SK-N-SH treated with all-trans-retinoic acid at 6 μM for 48 hours (cell line): Measurements from ENCODE around the gene WFDC10B.

Experiments used
- ARNTL ChIP-seq: fragments of 450-650 bp; formaldehyde crosslinking; IDR thresholded peaks from 2 replicates; pipeline ENCODE4 v1.5.0; 2020; ENCODE audit warnings: low read depth, mild to moderate bottlenecking, moderate library complexity, borderline replicate concordance
- CSRNP3 ChIP-seq: fragments of 250-450 bp; sonication (Bioruptor Pico); IDR thresholded peaks from 2 replicates; pipeline ENCODE4 v1.5.1; 2021; ENCODE audit warnings: mild to moderate bottlenecking, moderate library complexity
- ESRRG ChIP-seq: fragments of 250-450 bp; sonication (Bioruptor Pico); IDR thresholded peaks from 2 replicates; pipeline ENCODE4 v1.6.1; 2021; ENCODE audit warnings: mild to moderate bottlenecking
- PATZ1 ChIP-seq: fragments of 250-450 bp; sonication (Bioruptor Pico); IDR thresholded peaks from 2 replicates; pipeline ENCODE4 v1.8.0; 2020; ENCODE audit warnings: mild to moderate bottlenecking, moderate library complexity, borderline replicate concordance
- RARB ChIP-seq: fragments of 250-450 bp; sonication (Bioruptor Pico); IDR thresholded peaks from 2 replicates; pipeline ENCODE4 v1.8.0; 2021; ENCODE audit warnings: mild to moderate bottlenecking, moderate library complexity
- SNAI2 ChIP-seq: fragments of 250-450 bp; sonication (Bioruptor Pico); IDR thresholded peaks from 2 replicates; pipeline ENCODE4 v1.5.0; 2020; ENCODE audit warnings: mild to moderate bottlenecking, moderate library complexity
- TOX ChIP-seq: fragments of 250-450 bp; sonication (Bioruptor Pico); IDR thresholded peaks from 2 replicates; pipeline ENCODE4 v1.8.0; 2021; ENCODE audit warnings: mild to moderate bottlenecking, moderate library complexity, borderline replicate concordance
- TSHZ2 ChIP-seq: fragments of 250-450 bp; sonication (Bioruptor Pico); IDR thresholded peaks from 2 replicates; pipeline ENCODE4 v1.5.0; 2020; ENCODE audit warnings: mild to moderate bottlenecking, moderate library complexity
- ZC3H10 ChIP-seq: fragments of 250-450 bp; sonication (Bioruptor Pico); IDR thresholded peaks from 2 replicates; pipeline ENCODE4 v1.5.1; 2021; ENCODE audit warnings: mild to moderate bottlenecking, moderate library complexity
- ZFP30 ChIP-seq: fragments of 450-650 bp; formaldehyde crosslinking; IDR thresholded peaks from 2 replicates; pipeline ENCODE4 v1.5.0; 2022; ENCODE audit warnings: mild to moderate bottlenecking, moderate library complexity
- ZNF565 ChIP-seq: fragments of 450-650 bp; formaldehyde crosslinking; conservative IDR thresholded peaks from 2 replicates; pipeline ENCODE4 v1.5.0; 2020; ENCODE audit warnings: low read depth, mild to moderate bottlenecking, moderate library complexity
- ZNF8 ChIP-seq: fragments of 450-650 bp; formaldehyde crosslinking; IDR thresholded peaks from 2 replicates; pipeline ENCODE4 v1.5.0; 2020; ENCODE audit warnings: mild to moderate bottlenecking, moderate library complexity

- TF ChIP-seq ARNTL (CRISPR knock-in tag) (no peak), ZNF565 (CRISPR knock-in tag) (no peak), ESRRG (CRISPR knock-in tag) (no peak), ZC3H10 (CRISPR knock-in tag) (no peak), SNAI2 (CRISPR knock-in tag) (no peak), CSRNP3 (CRISPR knock-in tag) (no peak), TSHZ2 (CRISPR knock-in tag) (no peak), TOX (CRISPR knock-in tag) (no peak), ZFP30 (CRISPR knock-in tag) (no peak), PATZ1 (no peak), ZNF8 (CRISPR knock-in tag) (no peak), RARB (CRISPR knock-in tag) (no peak)
Measured at GRCh38 chr20:45685896-45686295, 18.9 kb downstream of the WFDC10B start.
